ENCODE measurements around the gene MFSD12. TPM values are rescaled to one million over a fixed set of nuclear protein-coding genes. Genes with fewer than 3 reads are reported as not detected.

The MFSD12 gene
- total and polyA plus RNA-seq, 2 of the 8 experiments (the other 6 are each of a cell fraction or from before 2014, with no cell fraction given) = 59.6 to 71.3 TPM

- TF ChIP-seq ATF2 (IDR thresholded peaks at IDR 0.05; ENCODE audit: low read length) = no peak
- TF ChIP-seq MAFK (IDR thresholded peaks at IDR 0.05; ENCODE audit: low read depth, low read length) = no peak
- TF ChIP-seq RAD21 (IDR thresholded peaks at IDR 0.05 in 1 of 2, conservative IDR thresholded peaks at IDR 0.05 in 1 of 2; ENCODE audit: low read depth in 2 of 2, low read length in 2 of 2) = no peak
- no peak for TF ChIP-seq CHD1 (IDR thresholded peaks at IDR 0.05; ENCODE audit: low read depth, low read length)
- TF ChIP-seq POLR2AphosphoS5 (IDR thresholded peaks at IDR 0.05; ENCODE audit: low read depth, low read length) = no peak
Measured at GRCh38 chr19:3544058-3544376, 13.4 kb downstream of the MFSD12 start (continued).

All from H1 (cell line).